GM12892 (cell line): ENCODE results near the gene OBSCN.

ENCODE experiments used
- POLR2A ChIP-seq: IDR thresholded peaks from 2 replicates; pipeline ENCODE4 v1.6.1; 2011; ENCODE audit warnings: low read depth, low read length, control low read depth
- TAF1 ChIP-seq: IDR thresholded peaks from 2 replicates; pipeline ENCODE4 v1.6.1; 2011; ENCODE audit warnings: low read depth, mild to moderate bottlenecking, control low read depth, low read length, borderline replicate concordance

GRCh38 chr1:228289239-228289849 is 81.5 kb downstream of the OBSCN start:
- TF ChIP-seq POLR2A: no peak
- TF ChIP-seq TAF1: no peak
